ENCODE results near the gene PPP2R5D. TPM values are rescaled to one million over a fixed set of nuclear protein-coding genes. Genes with fewer than 3 reads are reported as not detected.

The PPP2R5D gene
- total and polyA plus RNA-seq, 2 of the 8 experiments (the other 6 are each of a cell fraction or from before 2014, with no cell fraction given), result 52.1 to 55.7 TPM

DNA sequence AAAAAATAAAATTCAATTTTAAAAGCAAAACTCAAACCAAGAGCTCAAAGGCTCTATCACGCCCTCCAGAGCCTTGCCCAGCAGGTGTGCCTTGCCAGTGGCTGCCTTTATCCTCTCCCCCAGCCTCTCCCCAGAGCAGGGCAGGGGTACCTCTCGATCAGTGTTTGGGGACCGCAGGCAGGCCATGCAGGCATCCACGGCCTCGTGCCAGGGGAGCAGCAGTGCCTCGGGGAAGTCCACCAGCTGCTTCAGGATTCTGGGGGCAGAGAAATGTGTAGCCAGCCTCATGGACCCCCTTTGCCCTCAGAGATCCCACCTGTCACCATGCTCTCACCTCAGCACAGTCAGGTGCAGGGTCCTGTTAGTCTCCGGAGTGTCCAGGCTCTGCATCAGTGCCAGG lies 63.6 kb downstream of the PPP2R5D start (continued):
- TF ChIP-seq, protein P1, sequence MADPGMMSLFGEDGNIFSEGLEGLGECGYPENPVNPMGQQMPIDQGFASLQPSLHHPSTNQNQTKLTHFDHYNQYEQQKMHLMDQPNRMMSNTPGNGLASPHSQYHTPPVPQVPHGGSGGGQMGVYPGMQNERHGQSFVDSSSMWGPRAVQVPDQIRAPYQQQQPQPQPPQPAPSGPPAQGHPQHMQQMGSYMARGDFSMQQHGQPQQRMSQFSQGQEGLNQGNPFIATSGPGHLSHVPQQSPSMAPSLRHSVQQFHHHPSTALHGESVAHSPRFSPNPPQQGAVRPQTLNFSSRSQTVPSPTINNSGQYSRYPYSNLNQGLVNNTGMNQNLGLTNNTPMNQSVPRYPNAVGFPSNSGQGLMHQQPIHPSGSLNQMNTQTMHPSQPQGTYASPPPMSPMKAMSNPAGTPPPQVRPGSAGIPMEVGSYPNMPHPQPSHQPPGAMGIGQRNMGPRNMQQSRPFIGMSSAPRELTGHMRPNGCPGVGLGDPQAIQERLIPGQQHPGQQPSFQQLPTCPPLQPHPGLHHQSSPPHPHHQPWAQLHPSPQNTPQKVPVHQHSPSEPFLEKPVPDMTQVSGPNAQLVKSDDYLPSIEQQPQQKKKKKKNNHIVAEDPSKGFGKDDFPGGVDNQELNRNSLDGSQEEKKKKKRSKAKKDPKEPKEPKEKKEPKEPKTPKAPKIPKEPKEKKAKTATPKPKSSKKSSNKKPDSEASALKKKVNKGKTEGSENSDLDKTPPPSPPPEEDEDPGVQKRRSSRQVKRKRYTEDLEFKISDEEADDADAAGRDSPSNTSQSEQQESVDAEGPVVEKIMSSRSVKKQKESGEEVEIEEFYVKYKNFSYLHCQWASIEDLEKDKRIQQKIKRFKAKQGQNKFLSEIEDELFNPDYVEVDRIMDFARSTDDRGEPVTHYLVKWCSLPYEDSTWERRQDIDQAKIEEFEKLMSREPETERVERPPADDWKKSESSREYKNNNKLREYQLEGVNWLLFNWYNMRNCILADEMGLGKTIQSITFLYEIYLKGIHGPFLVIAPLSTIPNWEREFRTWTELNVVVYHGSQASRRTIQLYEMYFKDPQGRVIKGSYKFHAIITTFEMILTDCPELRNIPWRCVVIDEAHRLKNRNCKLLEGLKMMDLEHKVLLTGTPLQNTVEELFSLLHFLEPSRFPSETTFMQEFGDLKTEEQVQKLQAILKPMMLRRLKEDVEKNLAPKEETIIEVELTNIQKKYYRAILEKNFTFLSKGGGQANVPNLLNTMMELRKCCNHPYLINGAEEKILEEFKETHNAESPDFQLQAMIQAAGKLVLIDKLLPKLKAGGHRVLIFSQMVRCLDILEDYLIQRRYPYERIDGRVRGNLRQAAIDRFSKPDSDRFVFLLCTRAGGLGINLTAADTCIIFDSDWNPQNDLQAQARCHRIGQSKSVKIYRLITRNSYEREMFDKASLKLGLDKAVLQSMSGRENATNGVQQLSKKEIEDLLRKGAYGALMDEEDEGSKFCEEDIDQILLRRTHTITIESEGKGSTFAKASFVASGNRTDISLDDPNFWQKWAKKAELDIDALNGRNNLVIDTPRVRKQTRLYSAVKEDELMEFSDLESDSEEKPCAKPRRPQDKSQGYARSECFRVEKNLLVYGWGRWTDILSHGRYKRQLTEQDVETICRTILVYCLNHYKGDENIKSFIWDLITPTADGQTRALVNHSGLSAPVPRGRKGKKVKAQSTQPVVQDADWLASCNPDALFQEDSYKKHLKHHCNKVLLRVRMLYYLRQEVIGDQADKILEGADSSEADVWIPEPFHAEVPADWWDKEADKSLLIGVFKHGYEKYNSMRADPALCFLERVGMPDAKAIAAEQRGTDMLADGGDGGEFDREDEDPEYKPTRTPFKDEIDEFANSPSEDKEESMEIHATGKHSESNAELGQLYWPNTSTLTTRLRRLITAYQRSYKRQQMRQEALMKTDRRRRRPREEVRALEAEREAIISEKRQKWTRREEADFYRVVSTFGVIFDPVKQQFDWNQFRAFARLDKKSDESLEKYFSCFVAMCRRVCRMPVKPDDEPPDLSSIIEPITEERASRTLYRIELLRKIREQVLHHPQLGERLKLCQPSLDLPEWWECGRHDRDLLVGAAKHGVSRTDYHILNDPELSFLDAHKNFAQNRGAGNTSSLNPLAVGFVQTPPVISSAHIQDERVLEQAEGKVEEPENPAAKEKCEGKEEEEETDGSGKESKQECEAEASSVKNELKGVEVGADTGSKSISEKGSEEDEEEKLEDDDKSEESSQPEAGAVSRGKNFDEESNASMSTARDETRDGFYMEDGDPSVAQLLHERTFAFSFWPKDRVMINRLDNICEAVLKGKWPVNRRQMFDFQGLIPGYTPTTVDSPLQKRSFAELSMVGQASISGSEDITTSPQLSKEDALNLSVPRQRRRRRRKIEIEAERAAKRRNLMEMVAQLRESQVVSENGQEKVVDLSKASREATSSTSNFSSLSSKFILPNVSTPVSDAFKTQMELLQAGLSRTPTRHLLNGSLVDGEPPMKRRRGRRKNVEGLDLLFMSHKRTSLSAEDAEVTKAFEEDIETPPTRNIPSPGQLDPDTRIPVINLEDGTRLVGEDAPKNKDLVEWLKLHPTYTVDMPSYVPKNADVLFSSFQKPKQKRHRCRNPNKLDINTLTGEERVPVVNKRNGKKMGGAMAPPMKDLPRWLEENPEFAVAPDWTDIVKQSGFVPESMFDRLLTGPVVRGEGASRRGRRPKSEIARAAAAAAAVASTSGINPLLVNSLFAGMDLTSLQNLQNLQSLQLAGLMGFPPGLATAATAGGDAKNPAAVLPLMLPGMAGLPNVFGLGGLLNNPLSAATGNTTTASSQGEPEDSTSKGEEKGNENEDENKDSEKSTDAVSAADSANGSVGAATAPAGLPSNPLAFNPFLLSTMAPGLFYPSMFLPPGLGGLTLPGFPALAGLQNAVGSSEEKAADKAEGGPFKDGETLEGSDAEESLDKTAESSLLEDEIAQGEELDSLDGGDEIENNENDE (IDR thresholded peaks at IDR 0.05; ENCODE audit: insufficient replicate concordance, low read length), result no peak

Data from H1 (cell line).